K562 (cell line): ENCODE results near the gene CARMIL3.

Experiments
- ARNT ChIP-seq, 2 experiments: fragments of 450-650 bp; IDR thresholded peaks; 2 replicates each; pipeline ENCODE4 v1.6.1; 2016; ENCODE audit warnings: mild to moderate bottlenecking in 1 of 2
- EZH2 ChIP-seq: IDR thresholded peaks from 2 replicates; pipeline ENCODE4 v1.6.1; 2012; ENCODE audit warnings: low read depth, mild to moderate bottlenecking, inconsistent platforms, low read length, borderline replicate concordance
- POLR2AphosphoS5 ChIP-seq: IDR thresholded peaks from 2 replicates; pipeline ENCODE4 v1.6.1; 2011; ENCODE audit warnings: mild to moderate bottlenecking, low read depth, low read length, moderate library complexity; ENCODE audit not compliant: control insufficient read depth, insufficient read depth
- PURB ChIP-seq: sonication (generic); formaldehyde crosslinking; IDR thresholded peaks from 2 replicates; pipeline ENCODE4 v1.9.0; 2021; ENCODE audit warnings: low read depth, mild to moderate bottlenecking, missing genetic modification reagents
- RFX1 ChIP-seq: fragments of 450-650 bp; IDR thresholded peaks from 2 replicates; pipeline ENCODE4 v1.6.1; 2016; ENCODE audit warnings: mild to moderate bottlenecking, moderate library complexity
- RFX5 ChIP-seq: IDR thresholded peaks from 2 replicates; pipeline ENCODE4 v1.6.1; 2011; ENCODE audit warnings: low read depth, mild to moderate bottlenecking, improper control_type of control experiment, low read length
- RNF2 ChIP-seq: sonication (generic); IDR thresholded peaks from 2 replicates; pipeline ENCODE4 v1.6.1; 2016
- ZNF778 ChIP-seq: fragments of 450-650 bp; formaldehyde crosslinking; IDR thresholded peaks from 2 replicates; pipeline ENCODE4 v1.4.0; 2020; ENCODE audit warnings: mild to moderate bottlenecking, moderate library complexity
- TF ChIP-seq, protein P1 (sequence below): sonication (generic); formaldehyde crosslinking; IDR thresholded peaks from 2 replicates; pipeline ENCODE4 v1.8.0; 2023; ENCODE audit warnings: mild to moderate bottlenecking, missing genetic modification reagents
- TF ChIP-seq, protein P2 (sequence below), 3 experiments: fragments of 200-800 bp in 1 of 3; sonication (Bioruptor generic) in 1 of 3; sonication (generic) in 1 of 3; formaldehyde crosslinking in 1 of 3; IDR thresholded peaks; 2 replicates each; pipeline versions ENCODE4 v1.6.1 to v1.8.0; 2016 to 2022; ENCODE audit warnings: mild to moderate bottlenecking in 2 of 3, missing compliant biosample characterization in 2 of 3, missing genetic modification characterization in 2 of 3, missing genetic modification reagents in 1 of 3
- TF ChIP-seq, protein P3 (sequence below), 3 experiments: IDR thresholded peaks in 2 of 3; conservative IDR thresholded peaks in 1 of 3; 2 replicates each; pipeline ENCODE4 v1.5.1; 2011 to 2012; ENCODE audit warnings: low read length in 3 of 3, mild to moderate bottlenecking in 3 of 3, control low read depth in 2 of 3, improper control_type of control experiment in 1 of 3, inconsistent platforms in 1 of 3, low read depth in 1 of 3, mixed read lengths in 1 of 3, moderate library complexity in 1 of 3; ENCODE audit not compliant: insufficient read depth in 2 of 3

DNA sequence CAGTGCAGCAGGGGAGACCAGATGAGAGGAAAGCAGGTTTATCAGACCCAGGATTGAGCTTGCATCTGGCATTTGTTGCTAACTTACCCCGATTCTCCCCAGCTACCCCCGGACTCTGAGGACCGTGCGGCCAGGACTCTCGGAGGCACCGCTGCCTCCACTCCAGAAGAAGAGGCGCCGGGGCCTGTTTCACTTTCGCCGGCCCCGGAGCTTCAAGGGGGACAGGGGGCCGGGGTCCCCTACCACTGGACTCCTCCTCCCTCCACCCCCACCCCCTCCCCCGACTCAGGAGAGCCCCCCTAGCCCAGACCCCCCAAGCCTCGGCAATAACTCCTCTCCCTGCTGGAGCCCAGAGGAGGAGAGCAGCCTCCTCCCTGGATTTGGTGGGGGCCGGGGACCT is 13.0 kb downstream of the CARMIL3 start:
- TF ChIP-seq, protein P1, sequence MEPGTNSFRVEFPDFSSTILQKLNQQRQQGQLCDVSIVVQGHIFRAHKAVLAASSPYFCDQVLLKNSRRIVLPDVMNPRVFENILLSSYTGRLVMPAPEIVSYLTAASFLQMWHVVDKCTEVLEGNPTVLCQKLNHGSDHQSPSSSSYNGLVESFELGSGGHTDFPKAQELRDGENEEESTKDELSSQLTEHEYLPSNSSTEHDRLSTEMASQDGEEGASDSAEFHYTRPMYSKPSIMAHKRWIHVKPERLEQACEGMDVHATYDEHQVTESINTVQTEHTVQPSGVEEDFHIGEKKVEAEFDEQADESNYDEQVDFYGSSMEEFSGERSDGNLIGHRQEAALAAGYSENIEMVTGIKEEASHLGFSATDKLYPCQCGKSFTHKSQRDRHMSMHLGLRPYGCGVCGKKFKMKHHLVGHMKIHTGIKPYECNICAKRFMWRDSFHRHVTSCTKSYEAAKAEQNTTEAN, result no peak
- no peak for TF ChIP-seq RFX1
- TF ChIP-seq, protein P2, sequence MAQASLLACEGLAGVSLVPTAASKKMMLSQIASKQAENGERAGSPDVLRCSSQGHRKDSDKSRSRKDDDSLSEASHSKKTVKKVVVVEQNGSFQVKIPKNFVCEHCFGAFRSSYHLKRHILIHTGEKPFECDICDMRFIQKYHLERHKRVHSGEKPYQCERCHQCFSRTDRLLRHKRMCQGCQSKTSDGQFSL (CRISPR knock-in tag; IDR thresholded peaks at IDR 0.05), result no peak
- TF ChIP-seq, protein P2 (tag; IDR thresholded peaks at IDR 0.05), result no peak
- no peak for TF ChIP-seq POLR2AphosphoS5
- TF ChIP-seq, protein P3, sequence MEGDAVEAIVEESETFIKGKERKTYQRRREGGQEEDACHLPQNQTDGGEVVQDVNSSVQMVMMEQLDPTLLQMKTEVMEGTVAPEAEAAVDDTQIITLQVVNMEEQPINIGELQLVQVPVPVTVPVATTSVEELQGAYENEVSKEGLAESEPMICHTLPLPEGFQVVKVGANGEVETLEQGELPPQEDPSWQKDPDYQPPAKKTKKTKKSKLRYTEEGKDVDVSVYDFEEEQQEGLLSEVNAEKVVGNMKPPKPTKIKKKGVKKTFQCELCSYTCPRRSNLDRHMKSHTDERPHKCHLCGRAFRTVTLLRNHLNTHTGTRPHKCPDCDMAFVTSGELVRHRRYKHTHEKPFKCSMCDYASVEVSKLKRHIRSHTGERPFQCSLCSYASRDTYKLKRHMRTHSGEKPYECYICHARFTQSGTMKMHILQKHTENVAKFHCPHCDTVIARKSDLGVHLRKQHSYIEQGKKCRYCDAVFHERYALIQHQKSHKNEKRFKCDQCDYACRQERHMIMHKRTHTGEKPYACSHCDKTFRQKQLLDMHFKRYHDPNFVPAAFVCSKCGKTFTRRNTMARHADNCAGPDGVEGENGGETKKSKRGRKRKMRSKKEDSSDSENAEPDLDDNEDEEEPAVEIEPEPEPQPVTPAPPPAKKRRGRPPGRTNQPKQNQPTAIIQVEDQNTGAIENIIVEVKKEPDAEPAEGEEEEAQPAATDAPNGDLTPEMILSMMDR (IDR thresholded peaks at IDR 0.05 in 2 of 3, conservative IDR thresholded peaks at IDR 0.05 in 1 of 3; ENCODE audit: insufficient read depth in 2 of 3, low read depth in 1 of 3, low read length in 3 of 3), result no peak
- no peak for TF ChIP-seq ZNF778 (CRISPR knock-in tag)
- TF ChIP-seq RNF2, result no peak
- TF ChIP-seq PURB (CRISPR knock-in tag), result no peak
- no peak for TF ChIP-seq ARNT (IDR thresholded peaks at IDR 0.05)
- no peak for TF ChIP-seq EZH2
- no peak for TF ChIP-seq RFX5
